Gastrocnemius medialis (tissue), 4 donors: ENCODE results near the gene TOX4.

Experiments
- POLR2A ChIP-seq, 2 donors: fragments of 450-650 bp; IDR thresholded peaks; one replicate each; pipeline ENCODE4 v1.6.1; 2017; ENCODE audit warnings: antibody characterized with exemption in 2 of 2, mild to moderate bottlenecking in 2 of 2, moderate library complexity in 2 of 2
- TF ChIP-seq, protein P1 (sequence below), 5 experiments: fragments of 450-650 bp in 3 of 5; fragments of 200-600 bp in 2 of 5; sonication (generic) in 2 of 5; IDR thresholded peaks in 4 of 5; conservative IDR thresholded peaks in 1 of 5; 1 replicate in 4 of 5; 2 replicates in 1 of 5; pipeline ENCODE4 v1.5.1; 2016 to 2019; ENCODE audit warnings: antibody characterized with exemption in 5 of 5, mild to moderate bottlenecking in 3 of 5, moderate library complexity in 3 of 5

DNA sequence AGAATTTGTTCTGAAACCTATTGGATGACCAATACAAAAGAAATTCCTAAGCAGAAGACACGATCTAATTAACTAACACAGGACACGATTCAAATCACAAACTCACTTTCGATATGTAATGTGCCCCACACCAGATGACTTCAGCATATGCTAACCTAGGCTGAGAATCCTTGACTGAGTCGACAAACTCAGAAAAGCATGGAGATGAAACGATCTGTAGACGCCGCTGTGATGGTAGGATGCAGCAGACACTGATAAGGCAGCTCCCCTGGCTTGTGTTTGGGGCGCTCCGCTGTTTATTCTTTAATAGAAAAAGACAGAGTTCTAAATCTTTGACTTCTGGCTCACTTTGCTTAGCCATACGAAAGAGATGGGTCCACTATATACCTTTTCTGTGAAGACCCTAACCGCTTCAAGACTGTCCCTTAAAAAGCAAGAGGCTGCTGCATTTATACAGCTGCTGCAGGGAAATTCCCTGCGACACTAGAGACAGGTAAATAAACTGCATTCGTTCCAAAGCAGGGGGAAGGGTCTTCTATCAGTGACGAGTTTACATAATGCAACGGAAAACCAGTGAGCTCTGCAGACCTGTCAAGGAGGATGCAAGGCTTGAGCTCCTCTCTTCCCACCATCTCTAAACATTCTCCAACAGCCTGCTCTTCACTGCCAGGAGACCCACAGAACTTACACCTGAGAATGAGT lies 22.0 kb upstream of the TOX4 start:
- TF ChIP-seq, protein P1, sequence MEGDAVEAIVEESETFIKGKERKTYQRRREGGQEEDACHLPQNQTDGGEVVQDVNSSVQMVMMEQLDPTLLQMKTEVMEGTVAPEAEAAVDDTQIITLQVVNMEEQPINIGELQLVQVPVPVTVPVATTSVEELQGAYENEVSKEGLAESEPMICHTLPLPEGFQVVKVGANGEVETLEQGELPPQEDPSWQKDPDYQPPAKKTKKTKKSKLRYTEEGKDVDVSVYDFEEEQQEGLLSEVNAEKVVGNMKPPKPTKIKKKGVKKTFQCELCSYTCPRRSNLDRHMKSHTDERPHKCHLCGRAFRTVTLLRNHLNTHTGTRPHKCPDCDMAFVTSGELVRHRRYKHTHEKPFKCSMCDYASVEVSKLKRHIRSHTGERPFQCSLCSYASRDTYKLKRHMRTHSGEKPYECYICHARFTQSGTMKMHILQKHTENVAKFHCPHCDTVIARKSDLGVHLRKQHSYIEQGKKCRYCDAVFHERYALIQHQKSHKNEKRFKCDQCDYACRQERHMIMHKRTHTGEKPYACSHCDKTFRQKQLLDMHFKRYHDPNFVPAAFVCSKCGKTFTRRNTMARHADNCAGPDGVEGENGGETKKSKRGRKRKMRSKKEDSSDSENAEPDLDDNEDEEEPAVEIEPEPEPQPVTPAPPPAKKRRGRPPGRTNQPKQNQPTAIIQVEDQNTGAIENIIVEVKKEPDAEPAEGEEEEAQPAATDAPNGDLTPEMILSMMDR (IDR thresholded peaks at IDR 0.05 in 4 of 5, conservative IDR thresholded peaks at IDR 0.05 in 1 of 5), result no peak
- no peak for TF ChIP-seq POLR2A (IDR thresholded peaks at IDR 0.05)
